Stomach (tissue), 9 donors: Measurements from ENCODE around the gene STPG4. TPM values are rescaled to one million over a fixed set of nuclear protein-coding genes. Genes with fewer than 3 reads are reported as not detected.

Experiments used
- DNase-seq, 2 donors: peaks; one replicate each; pipeline versions ENCODE4 v3.0.0 to v3.0.0-alpha.2; 2013 to 2019
- H3K27ac ChIP-seq, 5 donors: fragments of 200-600 bp in 4 of 5; sonication (generic) in 4 of 5; one replicate each; pipeline ENCODE4 v1.5.1; 2013 to 2019; ENCODE audit warnings: mild to moderate bottlenecking in 1 of 5, moderate library complexity in 1 of 5
- H3K27me3 ChIP-seq, 3 donors: fragments of 200-600 bp; sonication (generic); one replicate each; pipeline ENCODE4 v1.5.1; 2017 to 2019; ENCODE audit warnings: mixed run types in 1 of 3
- H3K36me3 ChIP-seq, 4 donors: fragments of 200-600 bp; sonication (generic); 1 replicate in 3 of 4; 2 replicates in 1 of 4; pipeline ENCODE4 v1.5.1; 2016 to 2019
- H3K4me1 ChIP-seq, 4 donors: fragments of 200-600 bp; sonication (generic); one replicate each; pipeline ENCODE4 v1.5.1; 2016 to 2019
- H3K4me3 ChIP-seq, 4 donors: fragments of 200-600 bp; sonication (generic) in 3 of 4; one replicate each; pipeline ENCODE4 v1.5.1; 2016 to 2019; ENCODE audit warnings: mild to moderate bottlenecking in 1 of 4
- H3K9me3 ChIP-seq, 4 donors: fragments of 200-600 bp; sonication (generic); one replicate each; pipeline ENCODE4 v1.5.1; 2016 to 2019
- CTCF ChIP-seq, 7 experiments: fragments of 450-650 bp in 4 of 7; fragments of 200-600 bp in 3 of 7; sonication (generic) in 3 of 7; IDR thresholded peaks; one replicate each; pipeline ENCODE4 v1.5.1; 2016 to 2019; ENCODE audit warnings: antibody characterized with exemption in 7 of 7, control low read depth in 2 of 7, mild to moderate bottlenecking in 1 of 7
- EP300 ChIP-seq: sonication (generic); formaldehyde crosslinking; IDR thresholded peaks from one replicate; pipeline ENCODE4 v1.6.1; 2017; ENCODE audit warnings: antibody characterized with exemption
- POLR2A ChIP-seq, 4 donors: fragments of 450-650 bp; IDR thresholded peaks; one replicate each; pipeline ENCODE4 v1.6.1; 2016; ENCODE audit warnings: antibody characterized with exemption in 4 of 4, control low read depth in 2 of 4, mild to moderate bottlenecking in 1 of 4, moderate library complexity in 1 of 4
- POLR2AphosphoS5 ChIP-seq, 3 donors: sonication (generic); formaldehyde crosslinking; IDR thresholded peaks; one replicate each; pipeline ENCODE4 v1.6.1; 2016; ENCODE audit warnings: antibody characterized with exemption in 3 of 3
- WGBS, 5 donors: extraction: QIAGEN DNeasy Blood & Tissue Kit in 3 of 5; methylation state at CpG; one replicate each; pipeline versions ENCODE4 v1.1.5 to v1.1.7; 2013 to 2018; 5-methylcytosine and 5-hydroxymethylcytosine counted together
- intact Hi-C: fragments of 100-400 bp; cut with DNase I; formaldehyde crosslinking; loops from one replicate; pipeline ENCODE4 v1.15.1; 2023; ENCODE audit warnings: low total_unique reads
- polyA plus RNA-seq, 3 donors: library from polyadenylated mRNA; stranded (reverse); fragments of 200-250 nt; gene quantifications; one replicate each; pipeline ENCODE4 v1.2.3, GENCODE V29; 2013
- total RNA-seq, 5 donors: library from RNA; depleted of rRNA; stranded (reverse); fragments of >200 nt; gene quantifications; one replicate each; pipeline versions ENCODE4 v1.1.0 to v1.2.3, GENCODE V29; 2014 to 2016
- donor health status: healthy with polysubstance abuse.
- donor health status: Bipolar disorder and iron deficiency.
- donor health status: healthy.

The STPG4 gene
- total and polyA plus RNA-seq, 8 donors = not detected

GRCh38 chr2:47083485-47083884 lies 71.6 kb downstream of the STPG4 start:
- TF ChIP-seq POLR2AphosphoS5 (IDR thresholded peaks at IDR 0.05) (no peak), CTCF (IDR thresholded peaks at IDR 0.05) (no peak), EP300 (no peak), POLR2A (IDR thresholded peaks at IDR 0.05) (no peak)
- Histone ChIP-seq H3K27ac (peak overlapping the region in 2 of 5 donors; percentile 24 to 48), H3K4me3 (no peak overlapping the region), H3K27me3 (peaks cover 0 to 6% (median 0%) of the 10 kb centered on the region in 3 donors), H3K36me3 (no peaks in the 10 kb centered on the region), H3K9me3 (no peaks in the 10 kb centered on the region), H3K4me1 (peaks cover 24 to 62% (median 38%) of the 10 kb centered on the region in 4 donors)
- intact Hi-C loops = no loop called here
- no peak for DNase-seq
- 85 to 98% (median 93%) methylated on average over 3 of the region's 3 CpGs for WGBS, 5 donors

GRCh38 chr2:47083005-47083404 lies 72.1 kb downstream of the STPG4 start:
- no peaks in the 10 kb centered on the region for H3K36me3 ChIP-seq
- H3K27ac ChIP-seq = peak overlapping the region in 1 of 5 donors; percentile 48
- H3K27me3 ChIP-seq = peaks cover 0 to 6% (median 0%) of the 10 kb centered on the region in 3 donors
- H3K9me3 ChIP-seq = no peaks in the 10 kb centered on the region
- H3K4me3 ChIP-seq = no peak overlapping the region
- intact Hi-C loops = no loop called here
- 89 to 92% (median 89%) methylated on average over 6 of the region's 6 CpGs for WGBS, 5 donors
- DNase-seq = no peak
- TF ChIP-seq POLR2AphosphoS5 (IDR thresholded peaks at IDR 0.05) = no peak
- no peak for TF ChIP-seq POLR2A (IDR thresholded peaks at IDR 0.05)
- no peak for TF ChIP-seq EP300
- TF ChIP-seq CTCF (IDR thresholded peaks at IDR 0.05) = no peak
- H3K4me1 ChIP-seq = peaks cover 28 to 62% (median 39%) of the 10 kb centered on the region in 4 donors

- WGBS, 5 donors = 90 to 100% (median 95%) methylated on average over 4 to 7 of the region's 7 CpGs
- DNase-seq = no peak
- TF ChIP-seq CTCF (IDR thresholded peaks at IDR 0.05) = no peak
- TF ChIP-seq POLR2A (IDR thresholded peaks at IDR 0.05) = no peak
- TF ChIP-seq POLR2AphosphoS5 (IDR thresholded peaks at IDR 0.05) = no peak
- TF ChIP-seq EP300 = no peak
- Histone ChIP-seq H3K36me3 (no peaks in the 10 kb centered on the region), H3K27me3 (peaks cover 0 to 6% (median 0%) of the 10 kb centered on the region in 3 donors), H3K9me3 (no peaks in the 10 kb centered on the region), H3K27ac (no peak overlapping the region), H3K4me1 (peaks cover 32 to 67% (median 41%) of the 10 kb centered on the region in 4 donors), H3K4me3 (no peak overlapping the region)
- intact Hi-C loops = no loop called here
These were observed 74.2 kb downstream of the STPG4 start for GRCh38 chr2:47080888-47081301.

- Histone ChIP-seq H3K4me3 (no peak overlapping the region), H3K27me3 (peaks cover 0 to 6% (median 0%) of the 10 kb centered on the region in 3 donors), H3K9me3 (no peaks in the 10 kb centered on the region), H3K27ac (peak overlapping the region in 3 of 5 donors; percentile 21 to 33 (median 24)), H3K36me3 (no peaks in the 10 kb centered on the region), H3K4me1 (peaks cover 28 to 65% (median 41%) of the 10 kb centered on the region in 4 donors)
- intact Hi-C loops = no loop called here
- WGBS, 5 donors = 44 to 75% (median 54%) methylated on average over 8 to 11 of the region's 11 CpGs
- TF ChIP-seq POLR2A (IDR thresholded peaks at IDR 0.05) (no peak), CTCF (IDR thresholded peaks at IDR 0.05) (no peak), EP300 (no peak), POLR2AphosphoS5 (IDR thresholded peaks at IDR 0.05) (no peak)
- DNase-seq = no peak
These were observed 75.3 kb downstream of the STPG4 start for GRCh38 chr2:47079515-47080412.
